H1 (cell line): ENCODE results near the gene BBS9. TPM values are rescaled to one million over a fixed set of nuclear protein-coding genes. Genes with fewer than 3 reads are reported as not detected.

Source experiments
- CTCF ChIA-PET: fragments of 300-600 bp; sonication (Branson Sonifier 250); formaldehyde crosslinking; loops from one replicate; lab custom pipeline; 2021; ENCODE audit not compliant: partially characterized antibody; lab: Charles Lee
- POLR2A ChIA-PET: fragments of 300-600 bp; sonication (Branson Sonifier 250); formaldehyde crosslinking; loops from one replicate; lab custom pipeline; 2021; ENCODE audit warnings: inconsistent platforms; ENCODE audit not compliant: partially characterized antibody; lab: Charles Lee
- DNase-seq, 2 experiments: peaks; one replicate each; pipeline versions ENCODE4 v3.0.0 to v3.0.0-alpha.2; 2010 to 2022; ENCODE audit warnings: low spot score in 2 of 2, low read depth in 1 of 2, mixed read lengths in 1 of 2
- FAIRE-seq: peaks from 2 replicates; lab custom pipeline; 2011; peaks lifted over from hg19 to GRCh38; lab: Jason Lieb, UNC
- H2AFZ ChIP-seq: 2 replicates; pipeline ENCODE4 v1.8.1; 2012; ENCODE audit warnings: low read length, inconsistent platforms
- H2AK5ac ChIP-seq: 2 replicates; pipeline ENCODE4 v1.6.1; 2013; ENCODE audit warnings: low read depth, low read length
- H2BK120ac ChIP-seq: replicated peaks from 2 replicates; pipeline ENCODE3; 2013; ENCODE audit warnings: low read depth, low read length, inconsistent platforms
- H2BK12ac ChIP-seq: 2 replicates; pipeline ENCODE4 v1.6.1; 2013; ENCODE audit warnings: low read depth, low read length
- H2BK15ac ChIP-seq: 2 replicates; pipeline ENCODE4 v1.6.1; 2013; ENCODE audit warnings: low read length
- H2BK20ac ChIP-seq: 2 replicates; pipeline ENCODE4 v1.6.1; 2013; ENCODE audit warnings: low read length
- H2BK5ac ChIP-seq: 2 replicates; pipeline ENCODE4 v1.6.1; 2013; ENCODE audit warnings: low read depth, low read length
- H3K14ac ChIP-seq: 2 replicates; pipeline ENCODE4 v1.6.1; 2013; ENCODE audit warnings: inconsistent platforms; ENCODE audit not compliant: insufficient read length
- H3K18ac ChIP-seq: 2 replicates; pipeline ENCODE4 v1.6.1; 2013; ENCODE audit warnings: low read length; ENCODE audit errors: extremely low read depth
- H3K23ac ChIP-seq: 2 replicates; pipeline ENCODE4 v1.6.1; 2013; ENCODE audit warnings: inconsistent platforms; ENCODE audit not compliant: insufficient read length
- H3K23me2 ChIP-seq: 2 replicates; pipeline ENCODE4 v1.6.1; 2013; ENCODE audit warnings: low read depth, low read length
- H3K27ac ChIP-seq: 2 replicates; pipeline ENCODE4 v1.6.1; 2011; ENCODE audit warnings: low read depth, low read length, inconsistent platforms
- H3K27me3 ChIP-seq, 4 experiments: replicated peaks in 1 of 4; 1 replicate in 1 of 4; 2 replicates in 3 of 4; pipeline versions ENCODE4 v1.6.1 to v1.8.1; 2011 to 2013; ENCODE audit warnings: low read length in 3 of 4, mild to moderate bottlenecking in 3 of 4, inconsistent platforms in 2 of 4, mixed read lengths in 2 of 4, moderate library complexity in 1 of 4; ENCODE audit not compliant: control insufficient read depth in 3 of 4, insufficient read depth in 3 of 4; ENCODE audit errors: extremely low read depth in 1 of 4
- H3K36me3 ChIP-seq, 4 experiments: 2 replicates each; pipeline versions ENCODE4 v1.6.1 to v1.8.1; 2011 to 2013; ENCODE audit warnings: mild to moderate bottlenecking in 4 of 4, low read length in 3 of 4, moderate library complexity in 2 of 4, control low read depth in 1 of 4, inconsistent platforms in 1 of 4; ENCODE audit not compliant: insufficient read depth in 4 of 4, control insufficient read depth in 2 of 4
- H3K4ac ChIP-seq: replicated peaks from 2 replicates; pipeline ENCODE3; 2013; ENCODE audit warnings: low read length, low read depth, mixed read lengths, inconsistent platforms; ENCODE audit not compliant: insufficient read length
- H3K4me1 ChIP-seq, 4 experiments: replicated peaks in 1 of 4; 1 replicate in 1 of 4; 2 replicates in 3 of 4; pipeline versions ENCODE4 v1.6.1 to v1.8.1; 2011 to 2013; ENCODE audit warnings: low read length in 3 of 4, inconsistent platforms in 2 of 4, mixed read lengths in 1 of 4; ENCODE audit not compliant: insufficient read depth in 4 of 4, control insufficient read depth in 3 of 4
- H3K4me2 ChIP-seq, 2 experiments: 2 replicates each; pipeline versions ENCODE4 v1.6.1 to v1.8.1; 2011 to 2013; ENCODE audit warnings: low read depth in 2 of 2, low read length in 2 of 2, control low read depth in 1 of 2, inconsistent platforms in 1 of 2, mild to moderate bottlenecking in 1 of 2; ENCODE audit not compliant: insufficient read depth in 1 of 2
- H3K4me3 ChIP-seq, 4 experiments: fragments of 200-600, 300-600 bp in 1 of 4; sonication (generic), shearing (Covaris generic), sonication (Bioruptor Twin) in 1 of 4; 2 replicates each; pipeline versions ENCODE4 v1.5.1 to v1.8.1; 2011 to 2016; ENCODE audit warnings: low read length in 4 of 4, low read depth in 3 of 4, control low read depth in 2 of 4, inconsistent platforms in 2 of 4, mild to moderate bottlenecking in 2 of 4, mixed read lengths in 1 of 4, moderate library complexity in 1 of 4; ENCODE audit not compliant: insufficient read depth in 2 of 4; ENCODE audit errors: extremely low read depth in 1 of 4
- H3K56ac ChIP-seq: replicated peaks from 2 replicates; pipeline ENCODE3; 2013; ENCODE audit warnings: low read depth, mild to moderate bottlenecking, mixed read lengths, low read length, inconsistent platforms; ENCODE audit not compliant: insufficient read length
- H3K79me1 ChIP-seq: 2 replicates; pipeline ENCODE4 v1.6.1; 2013; ENCODE audit warnings: low read depth, low read length, control low read depth
- H3K79me2 ChIP-seq, 2 experiments: 2 replicates each; pipeline versions ENCODE4 v1.6.1 to v1.8.1; 2012 to 2013; ENCODE audit warnings: low read length in 2 of 2, mild to moderate bottlenecking in 2 of 2, inconsistent platforms in 1 of 2; ENCODE audit not compliant: insufficient read depth in 2 of 2, control insufficient read depth in 1 of 2
- H3K9ac ChIP-seq, 4 experiments: replicated peaks in 1 of 4; 1 replicate in 1 of 4; 2 replicates in 3 of 4; pipeline versions ENCODE4 v1.6.1 to v1.8.1; 2011 to 2013; ENCODE audit warnings: low read depth in 3 of 4, low read length in 3 of 4, control low read depth in 2 of 4, mild to moderate bottlenecking in 2 of 4, moderate library complexity in 2 of 4, inconsistent platforms in 1 of 4; ENCODE audit errors: extremely low read depth in 1 of 4
- H3K9me3 ChIP-seq, 2 experiments: 2 replicates each; pipeline versions ENCODE4 v1.6.1 to v1.8.1; 2012 to 2013; ENCODE audit warnings: mild to moderate bottlenecking in 2 of 2, moderate library complexity in 2 of 2, control low read depth in 1 of 2, inconsistent platforms in 1 of 2, low read depth in 1 of 2, low read length in 1 of 2, mixed read lengths in 1 of 2; ENCODE audit not compliant: insufficient read depth in 2 of 2
- H4K20me1 ChIP-seq, 2 experiments: replicated peaks in 1 of 2; 2 replicates each; pipeline versions ENCODE3 to v1.8.1; 2011 to 2013; ENCODE audit warnings: inconsistent platforms in 2 of 2, low read length in 2 of 2, mild to moderate bottlenecking in 1 of 2; ENCODE audit not compliant: insufficient read depth in 2 of 2, control insufficient read depth in 1 of 2
- H4K5ac ChIP-seq: 2 replicates; pipeline ENCODE4 v1.6.1; 2013; ENCODE audit warnings: low read length, low read depth, mixed read lengths, inconsistent platforms; ENCODE audit not compliant: insufficient read length
- H4K8ac ChIP-seq: 2 replicates; pipeline ENCODE4 v1.8.0; 2013; ENCODE audit warnings: mild to moderate bottlenecking, moderate library complexity, low read length, inconsistent platforms; ENCODE audit not compliant: insufficient read depth; ENCODE audit errors: extremely low read depth
- H4K91ac ChIP-seq: replicated peaks from 2 replicates; pipeline ENCODE3; 2013; ENCODE audit warnings: low read length, mixed read lengths, inconsistent platforms; ENCODE audit not compliant: insufficient read length
- EZH2 ChIP-seq: fragments of 200-600 bp; sonication (generic); IDR thresholded peaks from 2 replicates; pipeline ENCODE4 v1.7.1; 2012; ENCODE audit warnings: low read depth, mild to moderate bottlenecking, moderate library complexity, low read length, inconsistent platforms; ENCODE audit not compliant: severe bottlenecking
- HDAC6 ChIP-seq: IDR thresholded peaks from one replicate; pipeline ENCODE4 v1.7.1; 2012; ENCODE audit warnings: low read depth, mild to moderate bottlenecking, inconsistent platforms, low read length, moderate library complexity
- KDM5A ChIP-seq: fragments of 200-600 bp; IDR thresholded peaks from 2 replicates; pipeline ENCODE4 v1.7.1; 2012; ENCODE audit warnings: mild to moderate bottlenecking, low read length, inconsistent platforms, mixed read lengths
- SAP30 ChIP-seq: fragments of 300-600 bp; sonication (generic); IDR thresholded peaks from 2 replicates; pipeline ENCODE4 v1.7.1; 2012; ENCODE audit warnings: low read length, moderate library complexity, mild to moderate bottlenecking, inconsistent platforms; ENCODE audit not compliant: insufficient read depth, insufficient replicate concordance
- SIX5 ChIP-seq: IDR thresholded peaks from 2 replicates; pipeline ENCODE4 v1.6.1; 2011; ENCODE audit warnings: mild to moderate bottlenecking, low read depth, low read length
- WGBS, 2 experiments: shearing (Covaris generic) in 1 of 2; methylation state at CpG; one replicate each; pipeline versions ENCODE4 v1.1.6 to v1.1.7; 2013 to 2015; ENCODE audit warnings: low lambda C conversion rate in 2 of 2, mixed read lengths in 2 of 2, inconsistent platforms in 1 of 2, low coverage in 1 of 2, missing lambda C conversion rate in 1 of 2; ENCODE audit not compliant: insufficient replicate concordance in 2 of 2, insufficient coverage in 1 of 2, insufficient read length in 1 of 2; ENCODE audit errors: extremely low coverage in 1 of 2, missing lambda C conversion rate in 1 of 2; 5-methylcytosine and 5-hydroxymethylcytosine counted together
- polyA plus RNA-seq, 7 experiments: library from polyadenylated mRNA; depleted of rRNA in 3 of 7; stranded (reverse) in 5 of 7; unstranded in 2 of 7; fragments of >200 nt in 5 of 7; fragments of 200-250 nt in 2 of 7; gene quantifications; 1 replicate in 5 of 7; 2 replicates in 1 of 7; 4 replicates in 1 of 7; pipeline versions ENCODE4 v1.2.1 to v1.2.3, GENCODE V29; 2011 to 2013; ENCODE audit warnings: missing spikeins in 2 of 7, mixed read lengths in 2 of 7
- total RNA-seq: library from RNA; stranded (reverse); fragmentation: NEBNext Ultra II Directional; extraction: Animal tissue kit (Norgen Biotek cat#: 25700); gene quantifications from 2 replicates; pipeline ENCODE4 v1.2.1, GENCODE V29; 2021

The BBS9 gene
- total and polyA plus RNA-seq, 2 of the 8 experiments (the other 6 are each of a cell fraction or from before 2014, with no cell fraction given) = 22.3 to 37.0 TPM

DNA sequence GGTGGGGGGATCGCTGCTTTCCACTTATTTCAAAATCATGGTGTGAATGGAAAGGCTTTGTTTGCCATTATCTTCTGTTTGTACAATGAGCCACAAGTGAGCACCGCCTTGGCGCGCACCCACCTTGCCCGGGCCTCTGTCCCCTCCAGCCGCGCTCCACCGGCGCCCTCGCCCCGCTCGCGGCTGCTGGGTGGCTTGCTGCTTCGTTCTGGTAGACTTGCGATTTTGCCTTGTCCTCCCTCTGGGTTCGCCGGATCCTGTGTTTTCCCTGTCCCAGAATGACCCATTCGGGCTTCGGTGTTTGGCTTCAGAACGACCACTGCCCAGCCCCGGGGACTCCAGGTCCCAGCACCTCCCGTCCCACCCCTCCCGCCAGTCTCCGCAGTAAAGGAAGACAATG, 503.0 kb downstream of the BBS9 start:
- Histone ChIP-seq H2BK12ac (no peak overlapping the region), H2AFZ (no peak overlapping the region), H3K56ac (no peak overlapping the region), H3K79me1 (no peaks in the 10 kb centered on the region), H3K27me3 (no peaks in the 10 kb centered on the region), H3K9ac (no peak overlapping the region), H2AK5ac (no peak overlapping the region), H2BK15ac (no peak overlapping the region), H3K23ac (no peak overlapping the region), H4K5ac (no peak overlapping the region), H3K4me2 (no peak overlapping the region), H4K20me1 (peaks cover 0 to 5% of the 10 kb centered on the region in 2 experiments), H2BK5ac (no peak overlapping the region), H3K79me2 (no peaks in the 10 kb centered on the region), H4K91ac (no peak overlapping the region), H3K4me3 (no peak overlapping the region), H3K18ac (no peak overlapping the region), H3K9me3 (no peaks in the 10 kb centered on the region; a peak in 1 of 4 replicates), H3K36me3 (0 out of 8 replicates have a peak, but pooled peaks cover 0 to under 1% (median 0%) of the 10 kb centered on the region in 4 experiments), H3K4ac (no peak overlapping the region), H3K4me1 (no peaks in the 10 kb centered on the region), H3K23me2 (no peaks in the 10 kb centered on the region), H3K27ac (no peak overlapping the region), H2BK20ac (no peak overlapping the region), H2BK120ac (no peak overlapping the region), H3K14ac (no peak overlapping the region), H4K8ac (no peak overlapping the region)
- WGBS, 2 experiments = 96% methylated on average over 24 of the region's 24 CpGs; no CpG with 5 or more reads in 1 of the 2 experiments
- no peak for FAIRE-seq
- ChIA-PET CTCF (no interaction called here), POLR2A (no interaction called here)
- no peak for DNase-seq
- TF ChIP-seq SIX5 (no peak), KDM5A (no peak), EZH2 (no peak), HDAC6 (no peak), SAP30 (no peak)
